Measurements from ENCODE around the gene TMEM258.

Gene TMEM258

GRCh38 chr11:61794579-61794978 is 2.2 kb upstream of the TMEM258 start:
- no peak for DNase-seq

GRCh38 chr11:61793829-61794204 is 1.4 kb upstream of the TMEM258 start:
- DNase-seq, result no peak

- DNase-seq, result no peak
Measured at GRCh38 chr11:61793083-61793828, 857 bp upstream of the TMEM258 start.

- no peak for DNase-seq
Measured at GRCh38 chr11:61791737-61792309, 576 bp downstream of the TMEM258 start.

- no peak for DNase-seq
Measured at GRCh38 chr11:61787928-61788491, 4.4 kb downstream of the TMEM258 start.

GRCh38 chr11:61785837-61786402 is 6.5 kb downstream of the TMEM258 start:
- DNase-seq, result no peak

GRCh38 chr11:61784506-61784805 is 7.9 kb downstream of the TMEM258 start:
- no peak for DNase-seq

- no peak for DNase-seq
Measured at GRCh38 chr11:61783717-61784505, 8.5 kb downstream of the TMEM258 start.

GRCh38 chr11:61782841-61783240 is 9.6 kb downstream of the TMEM258 start:
- no peak for DNase-seq

- no peak for DNase-seq
Measured at GRCh38 chr11:61782299-61782698, 10.1 kb downstream of the TMEM258 start.

GRCh38 chr11:61781585-61781984 is 10.8 kb downstream of the TMEM258 start:
- no peak for DNase-seq

- DNase-seq, result no peak
Measured at GRCh38 chr11:61780581-61781162, 11.7 kb downstream of the TMEM258 start.

- DNase-seq, result no peak
Measured at GRCh38 chr11:61779666-61780525, 12.5 kb downstream of the TMEM258 start.

- DNase-seq, result no peak
Measured at GRCh38 chr11:61778920-61779650, 13.3 kb downstream of the TMEM258 start.

- DNase-seq, result no peak
Measured at GRCh38 chr11:61778357-61778886, 14.0 kb downstream of the TMEM258 start.

- no peak for DNase-seq
Measured at GRCh38 chr11:61777234-61778090, 14.9 kb downstream of the TMEM258 start.

GRCh38 chr11:61776561-61777075 is 15.8 kb downstream of the TMEM258 start:
- peak; percentile 61 for DNase-seq

GRCh38 chr11:61775606-61776554 is 16.5 kb downstream of the TMEM258 start:
- peak; percentile 33 for DNase-seq

- DNase-seq, result no peak
Measured at GRCh38 chr11:61775106-61775505, 17.3 kb downstream of the TMEM258 start.
